Measurements from ENCODE around the gene GTF2H2.
"Not testable (repeated sequence)": the region's sequence is repeated elsewhere in the genome, so short reads cannot be mapped to it uniquely, and the experiment has no call there.

GRCh38 chr5:71097173-71097929 lies 29.9 kb upstream of the GTF2H2 start:
- TF ChIP-seq, protein P1, sequence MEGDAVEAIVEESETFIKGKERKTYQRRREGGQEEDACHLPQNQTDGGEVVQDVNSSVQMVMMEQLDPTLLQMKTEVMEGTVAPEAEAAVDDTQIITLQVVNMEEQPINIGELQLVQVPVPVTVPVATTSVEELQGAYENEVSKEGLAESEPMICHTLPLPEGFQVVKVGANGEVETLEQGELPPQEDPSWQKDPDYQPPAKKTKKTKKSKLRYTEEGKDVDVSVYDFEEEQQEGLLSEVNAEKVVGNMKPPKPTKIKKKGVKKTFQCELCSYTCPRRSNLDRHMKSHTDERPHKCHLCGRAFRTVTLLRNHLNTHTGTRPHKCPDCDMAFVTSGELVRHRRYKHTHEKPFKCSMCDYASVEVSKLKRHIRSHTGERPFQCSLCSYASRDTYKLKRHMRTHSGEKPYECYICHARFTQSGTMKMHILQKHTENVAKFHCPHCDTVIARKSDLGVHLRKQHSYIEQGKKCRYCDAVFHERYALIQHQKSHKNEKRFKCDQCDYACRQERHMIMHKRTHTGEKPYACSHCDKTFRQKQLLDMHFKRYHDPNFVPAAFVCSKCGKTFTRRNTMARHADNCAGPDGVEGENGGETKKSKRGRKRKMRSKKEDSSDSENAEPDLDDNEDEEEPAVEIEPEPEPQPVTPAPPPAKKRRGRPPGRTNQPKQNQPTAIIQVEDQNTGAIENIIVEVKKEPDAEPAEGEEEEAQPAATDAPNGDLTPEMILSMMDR (IDR thresholded peaks at IDR 0.05; ENCODE audit: low read length): not testable (repeated sequence)
- TF ChIP-seq EZH2phosphoT487 (IDR thresholded peaks at IDR 0.05; ENCODE audit: low read length): not testable (repeated sequence)
